Activated T-cell treated with anti-CD3 and anti-CD28 coated beads for 1 hour (primary cell): Measurements from ENCODE around the gene FGD5.

Experiments
- DNase-seq: peaks from one replicate; pipeline ENCODE4 v3.0.0-alpha.2; 2020; ENCODE audit warnings: low read depth

Gene FGD5

DNA sequence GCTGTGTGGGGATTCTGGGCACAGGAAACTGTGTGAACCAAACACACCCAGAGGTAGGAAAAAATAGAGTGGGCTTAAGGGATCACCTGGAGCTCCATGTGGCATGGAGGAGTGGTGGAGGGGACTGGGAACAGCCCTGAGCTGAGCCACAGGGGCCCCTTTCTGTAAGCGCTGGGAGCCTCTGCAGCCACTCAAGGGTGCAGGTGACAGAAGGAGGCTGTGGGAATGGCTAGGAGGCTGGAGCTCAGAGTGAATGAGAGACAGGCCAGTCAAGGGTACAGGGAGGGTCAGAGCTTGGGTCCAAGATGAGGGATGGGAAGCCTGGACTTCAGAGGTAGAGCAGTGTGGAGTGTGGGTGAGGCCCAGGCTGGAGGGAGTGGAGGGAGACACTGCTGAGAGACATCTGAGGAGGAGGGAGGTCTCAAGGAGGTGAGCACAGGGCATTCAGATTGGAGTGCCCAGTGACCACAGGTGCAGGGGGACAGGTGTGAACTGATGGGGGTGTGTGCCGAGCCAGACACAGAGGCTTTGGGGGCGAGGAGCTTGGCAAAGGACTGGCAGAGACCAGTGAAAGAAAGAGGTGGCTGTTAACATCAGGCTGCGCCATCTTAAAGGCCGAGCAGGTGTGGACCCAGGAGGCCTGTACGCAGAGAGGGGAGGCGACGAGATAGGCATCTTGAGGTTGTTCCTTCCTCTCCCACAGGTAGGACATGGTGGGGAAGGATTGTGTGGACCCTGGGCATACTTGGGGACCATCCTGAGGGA, 56.8 kb downstream of the FGD5 start:
- DNase-seq = no peak

DNA sequence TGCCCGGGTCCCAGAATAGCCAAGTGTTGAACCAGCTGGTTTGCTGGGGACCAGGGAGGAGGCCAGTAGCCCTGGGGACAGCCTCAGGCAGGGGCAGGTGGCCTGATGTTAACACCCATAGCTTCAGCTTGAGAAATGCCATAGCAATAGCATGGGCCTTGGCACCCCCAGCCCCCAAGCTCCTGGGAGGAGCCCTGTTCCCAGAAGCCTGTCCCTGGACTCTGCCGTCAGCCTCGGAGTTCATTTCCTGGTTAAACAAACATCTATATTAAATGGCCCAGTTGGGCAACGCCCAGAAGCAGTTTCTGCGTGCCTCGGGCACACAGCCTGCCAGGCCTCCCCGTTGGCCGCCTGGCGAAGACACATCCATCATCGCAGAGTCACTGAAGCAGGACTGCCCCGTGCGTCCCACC, 58.2 kb downstream of the FGD5 start:
- no peak for DNase-seq

DNA sequence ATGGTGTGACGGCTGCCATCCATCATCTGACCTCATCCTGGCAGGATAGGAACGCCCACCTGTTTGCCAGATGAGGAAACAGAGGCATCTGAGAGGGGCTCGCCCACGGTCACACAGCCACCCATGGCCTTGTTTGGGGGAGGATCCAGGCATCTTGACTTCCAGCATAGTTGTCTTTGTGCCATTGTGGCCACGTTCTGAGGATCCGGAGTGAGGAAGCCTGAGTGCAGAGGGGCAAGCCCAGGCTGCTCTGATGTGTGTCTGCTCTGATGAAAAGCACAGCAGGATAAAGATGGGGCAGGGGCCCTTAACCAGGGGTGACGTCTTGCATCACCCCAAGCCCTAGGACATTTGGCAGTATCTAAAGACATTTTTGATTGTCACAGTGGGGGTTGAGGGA, 58.7 kb downstream of the FGD5 start:
- DNase-seq = no peak

- DNase-seq = no peak
Measured at GRCh38 chr3:14879211-14879874, 60.6 kb downstream of the FGD5 start.

GRCh38 chr3:14880447-14881106, 61.8 kb downstream of the FGD5 start:
- no peak for DNase-seq

- DNase-seq = no peak
Measured at GRCh38 chr3:14883226-14883625, 64.5 kb downstream of the FGD5 start.

GRCh38 chr3:14884665-14885064, 65.9 kb downstream of the FGD5 start:
- peak; percentile 12 for DNase-seq

DNA sequence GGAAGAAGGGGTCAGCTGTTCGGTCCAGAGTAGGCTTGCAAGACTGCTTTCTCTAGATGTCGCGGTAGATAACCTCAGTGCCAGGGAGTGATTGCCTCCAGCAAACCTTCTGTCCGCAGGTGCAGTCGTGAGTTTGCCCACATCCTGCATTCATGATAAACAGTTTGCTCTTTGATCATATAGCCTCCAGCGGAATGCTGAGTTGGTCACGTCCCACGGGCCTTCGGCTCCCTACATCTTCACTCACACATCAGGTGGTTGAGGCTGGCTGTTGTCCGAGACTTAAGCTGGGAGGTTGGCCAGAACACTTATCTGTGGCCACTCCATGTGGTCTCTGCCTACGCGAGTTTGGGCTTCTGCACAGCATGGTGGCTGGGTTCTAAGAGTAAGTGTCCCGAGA, 66.5 kb downstream of the FGD5 start:
- no peak for DNase-seq

GRCh38 chr3:14886101-14886500, 67.3 kb downstream of the FGD5 start:
- DNase-seq = no peak

DNA sequence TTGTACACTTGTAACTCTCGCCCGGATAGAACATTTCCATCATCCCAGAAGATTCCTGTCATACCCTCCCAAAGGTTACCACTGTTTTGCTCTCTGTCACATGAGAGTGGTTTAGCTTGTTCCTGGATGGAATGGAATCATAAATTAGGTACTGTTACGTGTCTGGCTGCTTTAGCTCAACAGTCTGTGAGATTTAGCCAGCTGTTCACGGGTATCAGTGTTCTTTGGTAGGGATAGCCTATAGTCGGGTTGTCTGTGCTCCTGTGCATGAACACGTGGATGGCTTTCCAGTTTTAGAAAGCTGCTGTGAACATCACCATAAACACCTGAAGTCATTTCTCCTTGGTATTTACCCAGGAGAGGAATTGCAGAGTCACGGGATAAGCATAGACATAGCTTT, 70.4 kb downstream of the FGD5 start:
- DNase-seq = no peak

DNA sequence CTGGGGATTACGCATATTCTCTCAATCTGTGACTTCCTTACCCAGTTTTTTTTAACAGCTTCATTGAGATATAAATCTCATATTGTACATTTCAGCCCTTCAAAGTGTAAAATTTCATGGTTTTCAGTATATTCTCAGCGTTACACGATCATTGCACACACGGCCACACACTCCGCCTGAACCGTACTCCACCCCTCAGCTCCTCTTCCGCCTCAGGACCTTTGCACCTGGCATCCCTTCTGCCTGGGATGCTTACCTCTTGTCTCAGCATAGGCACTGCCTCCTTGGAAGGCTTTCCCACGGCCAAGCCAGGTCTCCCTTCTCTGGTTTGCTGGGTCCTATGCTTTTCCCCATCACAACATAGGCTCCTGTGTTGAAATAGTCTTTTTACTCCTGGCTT, 71.2 kb downstream of the FGD5 start:
- DNase-seq = no peak

DNA sequence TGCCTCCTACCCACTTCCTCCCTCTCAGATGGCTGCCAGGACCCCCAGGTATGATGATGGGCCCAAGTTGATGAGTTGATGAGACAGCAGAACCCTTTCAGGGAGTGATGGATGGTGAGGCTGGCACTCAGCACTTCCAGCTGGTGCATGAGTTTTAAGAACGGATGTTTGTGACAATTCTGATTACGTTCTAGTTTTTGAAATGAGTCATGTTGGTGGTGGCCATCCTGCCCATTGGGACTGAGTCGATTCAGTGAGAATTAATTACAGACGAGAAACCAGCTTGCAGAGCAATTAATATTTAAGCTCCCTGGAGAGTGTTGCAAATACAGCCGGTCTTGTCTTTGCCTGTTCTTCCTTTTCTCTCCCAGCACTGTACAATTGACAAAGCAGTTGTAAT, 71.7 kb downstream of the FGD5 start:
- no peak for DNase-seq

GRCh38 chr3:14891135-14892132, 72.7 kb downstream of the FGD5 start:
- DNase-seq = no peak

DNA sequence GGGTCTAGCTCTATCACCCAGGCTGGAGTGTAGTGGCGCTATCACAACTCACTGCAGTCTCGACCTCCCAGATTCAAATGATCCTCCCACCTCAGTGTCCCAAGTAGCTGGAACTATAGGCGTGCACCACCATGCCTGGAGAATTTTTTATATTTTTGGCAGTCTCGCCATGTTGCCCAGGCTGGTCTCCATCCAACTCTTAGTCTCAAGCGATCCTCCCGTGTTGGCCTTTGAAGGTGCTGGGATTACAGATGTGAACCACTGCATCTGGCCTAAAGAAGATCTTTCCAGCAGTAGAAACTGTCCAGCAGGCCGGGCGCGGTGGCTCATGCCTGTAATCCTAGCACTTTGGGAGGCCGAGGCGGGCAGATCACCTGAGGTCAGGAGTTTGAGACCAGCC, 73.5 kb downstream of the FGD5 start:
- DNase-seq = no peak

DNA sequence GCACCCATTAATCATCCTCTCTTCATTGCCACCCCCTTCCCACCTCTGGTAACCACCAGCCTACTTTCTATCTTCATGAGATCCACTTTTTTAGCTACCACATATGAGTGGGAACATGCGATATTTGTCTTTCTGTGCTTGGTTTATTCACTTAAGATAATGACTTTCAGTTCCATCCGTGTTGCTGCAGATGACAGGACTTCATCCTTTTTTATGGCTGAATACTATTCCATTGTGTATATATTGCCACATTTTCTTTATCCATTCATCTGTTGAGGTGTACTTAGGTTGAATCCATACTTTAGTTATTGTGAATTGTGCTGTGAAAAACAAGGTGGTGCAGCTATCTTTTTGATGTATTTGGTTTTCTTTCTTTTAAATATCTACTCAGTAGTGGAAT, 75.3 kb downstream of the FGD5 start:
- no peak for DNase-seq

- no peak for DNase-seq
Measured at GRCh38 chr3:14897266-14897665, 78.5 kb downstream of the FGD5 start.

GRCh38 chr3:14898929-14899328, 80.2 kb downstream of the FGD5 start:
- DNase-seq = no peak

- DNase-seq = no peak
Measured at GRCh38 chr3:14899993-14900618, 81.3 kb downstream of the FGD5 start.

DNA sequence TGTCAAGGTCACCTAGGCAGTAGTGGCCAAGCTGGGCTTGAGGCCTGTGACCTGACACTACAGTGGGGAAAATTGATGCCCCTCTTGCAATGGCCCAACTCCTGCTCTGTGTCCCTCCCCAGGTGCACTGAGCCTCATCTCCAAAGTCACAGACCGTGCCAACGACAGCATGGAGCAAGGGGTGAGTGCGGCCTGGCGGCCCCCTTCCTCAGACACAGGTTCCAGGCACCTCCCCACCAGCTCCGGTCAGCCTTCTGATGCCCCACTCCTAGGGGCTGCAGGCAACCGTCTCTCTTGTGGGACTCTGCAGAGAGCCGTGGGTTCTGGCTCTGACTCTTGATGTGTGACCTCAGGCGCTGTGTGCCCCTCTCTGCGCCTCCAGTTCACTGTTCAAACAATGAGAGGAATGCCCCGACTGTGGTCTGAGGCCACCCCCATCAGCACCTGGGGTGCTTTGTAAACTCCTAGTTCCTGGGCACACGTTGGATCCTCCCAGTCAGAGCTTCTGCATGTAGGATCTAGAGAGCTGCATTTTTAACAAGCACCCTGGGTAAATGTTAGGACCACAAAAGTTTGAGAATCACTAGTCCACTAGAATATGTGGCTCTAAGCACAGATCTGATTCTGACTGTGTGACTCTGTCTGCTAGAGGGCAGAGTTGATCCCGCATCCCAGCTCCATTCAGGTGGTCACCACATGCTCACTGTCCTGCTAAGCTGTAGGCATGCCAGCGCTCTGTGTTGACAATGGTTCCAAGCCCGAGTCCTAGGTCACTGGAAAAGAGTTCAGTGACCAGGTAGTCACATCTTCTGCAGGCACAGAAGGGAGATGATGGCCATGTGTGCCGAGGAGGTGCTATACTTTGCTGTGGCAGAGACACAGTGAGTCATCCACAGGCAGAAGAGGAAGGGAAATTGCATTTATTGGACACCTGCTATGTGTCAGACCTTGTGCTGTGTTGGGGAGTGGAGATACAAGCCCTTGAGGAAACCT, 82.4 kb downstream of the FGD5 start:
- DNase-seq = no peak

DNA sequence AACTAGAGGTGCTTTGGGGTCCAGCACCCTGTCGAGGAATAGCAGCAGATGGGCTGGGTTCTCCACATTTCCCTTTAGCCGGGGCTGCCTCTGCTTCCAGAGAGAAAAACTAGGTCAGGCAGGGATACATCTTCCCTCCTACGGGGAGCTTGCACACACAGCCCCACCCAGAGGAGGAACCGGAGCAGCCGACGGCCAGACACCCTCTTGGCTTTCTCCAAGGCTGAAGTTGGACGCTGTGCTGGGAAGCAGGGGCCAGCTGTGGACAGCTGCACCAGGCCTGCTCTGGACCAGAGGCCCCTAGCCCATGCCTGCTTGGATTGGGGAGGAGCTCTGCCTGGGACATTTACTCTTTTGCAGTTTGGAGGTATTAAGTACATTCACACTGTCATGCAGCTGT, 84.0 kb downstream of the FGD5 start:
- DNase-seq = no peak
